ENCODE results near the gene CCDC201.
"Not testable (repeated sequence)": the region's sequence is repeated elsewhere in the genome, so short reads cannot be mapped to it uniquely, and the experiment has no call there.

Gene CCDC201

DNA sequence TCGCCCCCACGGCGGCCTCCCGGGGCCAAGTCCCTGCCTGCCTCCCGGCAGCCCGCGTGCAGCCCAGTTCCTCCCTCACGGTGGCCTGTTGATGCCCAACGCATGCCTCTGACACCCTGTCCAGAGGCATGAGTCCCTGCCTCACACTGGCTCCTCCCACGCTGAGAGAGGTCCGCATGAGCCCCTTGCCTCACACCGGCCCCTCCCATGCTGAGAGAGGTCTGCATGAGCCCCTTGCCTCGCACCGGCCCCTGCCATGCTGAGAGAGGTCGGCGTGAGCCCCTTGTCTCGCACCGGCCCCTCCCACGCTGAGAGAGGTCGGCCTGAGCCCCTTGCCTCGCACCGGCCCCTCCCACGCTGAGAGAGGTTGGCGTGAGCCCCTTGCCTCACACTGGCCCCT, 59.9 kb downstream of the CCDC201 start:
- no peak overlapping the region for H3K4me3 ChIP-seq (ENCODE audit: low read depth, low read length)
- TF ChIP-seq, protein P1, sequence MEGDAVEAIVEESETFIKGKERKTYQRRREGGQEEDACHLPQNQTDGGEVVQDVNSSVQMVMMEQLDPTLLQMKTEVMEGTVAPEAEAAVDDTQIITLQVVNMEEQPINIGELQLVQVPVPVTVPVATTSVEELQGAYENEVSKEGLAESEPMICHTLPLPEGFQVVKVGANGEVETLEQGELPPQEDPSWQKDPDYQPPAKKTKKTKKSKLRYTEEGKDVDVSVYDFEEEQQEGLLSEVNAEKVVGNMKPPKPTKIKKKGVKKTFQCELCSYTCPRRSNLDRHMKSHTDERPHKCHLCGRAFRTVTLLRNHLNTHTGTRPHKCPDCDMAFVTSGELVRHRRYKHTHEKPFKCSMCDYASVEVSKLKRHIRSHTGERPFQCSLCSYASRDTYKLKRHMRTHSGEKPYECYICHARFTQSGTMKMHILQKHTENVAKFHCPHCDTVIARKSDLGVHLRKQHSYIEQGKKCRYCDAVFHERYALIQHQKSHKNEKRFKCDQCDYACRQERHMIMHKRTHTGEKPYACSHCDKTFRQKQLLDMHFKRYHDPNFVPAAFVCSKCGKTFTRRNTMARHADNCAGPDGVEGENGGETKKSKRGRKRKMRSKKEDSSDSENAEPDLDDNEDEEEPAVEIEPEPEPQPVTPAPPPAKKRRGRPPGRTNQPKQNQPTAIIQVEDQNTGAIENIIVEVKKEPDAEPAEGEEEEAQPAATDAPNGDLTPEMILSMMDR (IDR thresholded peaks at IDR 0.05; ENCODE audit: borderline replicate concordance, insufficient read depth, low read depth, low read length) = no peak

DNA sequence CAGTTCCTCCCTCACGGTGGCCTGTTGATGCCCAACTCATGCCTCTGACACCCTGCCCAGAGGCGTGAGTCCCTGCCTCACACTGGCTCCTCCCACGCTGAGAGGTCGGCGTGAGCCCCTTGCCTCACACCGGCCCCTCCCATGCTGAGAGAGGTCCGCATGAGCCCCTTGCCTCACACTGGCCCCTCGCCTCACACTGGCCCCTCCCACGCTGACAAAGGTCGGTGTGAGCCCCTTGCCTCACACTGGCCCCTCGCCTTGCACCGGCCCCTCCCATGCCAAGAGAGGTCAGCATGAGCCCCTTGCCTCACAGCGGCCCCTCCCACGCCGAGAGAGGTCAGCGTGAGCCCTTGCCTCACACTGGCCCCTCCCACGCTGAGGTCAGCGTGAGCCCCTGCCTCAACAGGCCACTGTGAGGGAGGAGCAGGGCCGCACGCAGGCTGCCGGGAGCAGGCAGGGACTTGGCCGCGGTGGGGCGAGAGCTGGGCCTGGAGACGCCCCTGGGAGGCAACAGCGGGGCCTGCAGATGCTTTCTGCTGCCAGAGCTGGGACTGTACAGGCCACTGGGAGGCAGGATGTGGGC, 61.1 kb downstream of the CCDC201 start:
- H3K4me3 ChIP-seq (ENCODE audit: low read depth, low read length) = not testable (repeated sequence)

DNA sequence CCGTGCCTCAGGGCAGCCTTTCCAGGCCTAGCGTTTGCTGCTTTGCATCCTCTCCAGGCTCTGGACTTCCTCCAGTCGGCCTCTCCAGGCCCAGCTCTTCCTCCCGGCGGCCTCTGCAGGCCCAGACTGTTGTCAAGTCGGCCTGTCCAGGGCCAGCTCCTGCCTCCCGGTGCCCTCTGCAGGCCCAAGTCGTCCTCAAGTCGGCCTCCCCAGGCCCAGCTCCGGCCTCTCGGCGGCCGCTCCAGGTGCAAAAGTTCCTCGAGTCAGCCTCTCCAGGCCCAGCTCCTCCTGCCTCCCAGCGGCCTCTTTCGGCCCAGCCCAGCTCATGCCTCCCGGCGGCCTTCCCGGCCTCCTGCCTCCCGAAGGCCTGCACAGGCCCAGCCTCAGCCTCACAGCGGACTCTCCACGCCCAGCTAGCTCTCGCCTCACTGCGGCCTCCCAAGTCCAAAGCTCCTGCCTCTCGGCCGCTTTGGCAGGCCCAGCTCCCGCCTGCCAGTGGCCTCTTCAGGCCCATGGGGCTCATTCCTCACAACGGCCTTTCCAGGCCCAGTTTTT, 62.4 kb downstream of the CCDC201 start:
- H3K4me3 ChIP-seq (ENCODE audit: low read depth, low read length) = not testable (repeated sequence)
